ENCODE data around the gene AKNAD1. TPM values are rescaled to one million over a fixed set of nuclear protein-coding genes. Genes with fewer than 3 reads are reported as not detected.
"Not testable (repeated sequence)": the region's sequence is repeated elsewhere in the genome, so short reads cannot be mapped to it uniquely, and the experiment has no call there.

The AKNAD1 gene
- total RNA-seq, 1 donor, result 0.86 TPM

DNA sequence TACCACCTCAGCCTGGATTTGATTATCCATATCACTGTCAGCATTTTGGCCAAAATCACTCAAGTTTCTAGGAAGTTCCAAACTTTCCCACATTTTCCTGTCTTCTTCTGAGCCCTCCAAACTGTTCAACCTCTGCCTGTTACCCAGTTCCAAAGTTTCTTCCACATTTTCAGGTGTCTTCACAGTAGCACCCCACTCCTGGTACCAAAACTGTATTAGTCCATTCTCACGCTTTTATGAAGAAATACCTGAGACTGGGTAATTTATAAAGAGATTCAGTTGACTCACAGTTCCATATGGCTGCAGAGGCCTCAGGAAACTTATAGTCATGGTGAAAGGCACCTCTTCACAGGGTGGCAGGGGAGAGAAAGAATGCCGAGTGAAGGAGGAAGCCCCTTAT is 71.0 kb downstream of the AKNAD1 start:
- H3K4me3 ChIP-seq (ENCODE audit: low read depth, low read length), result no peak overlapping the region
- TF ChIP-seq, protein P1, sequence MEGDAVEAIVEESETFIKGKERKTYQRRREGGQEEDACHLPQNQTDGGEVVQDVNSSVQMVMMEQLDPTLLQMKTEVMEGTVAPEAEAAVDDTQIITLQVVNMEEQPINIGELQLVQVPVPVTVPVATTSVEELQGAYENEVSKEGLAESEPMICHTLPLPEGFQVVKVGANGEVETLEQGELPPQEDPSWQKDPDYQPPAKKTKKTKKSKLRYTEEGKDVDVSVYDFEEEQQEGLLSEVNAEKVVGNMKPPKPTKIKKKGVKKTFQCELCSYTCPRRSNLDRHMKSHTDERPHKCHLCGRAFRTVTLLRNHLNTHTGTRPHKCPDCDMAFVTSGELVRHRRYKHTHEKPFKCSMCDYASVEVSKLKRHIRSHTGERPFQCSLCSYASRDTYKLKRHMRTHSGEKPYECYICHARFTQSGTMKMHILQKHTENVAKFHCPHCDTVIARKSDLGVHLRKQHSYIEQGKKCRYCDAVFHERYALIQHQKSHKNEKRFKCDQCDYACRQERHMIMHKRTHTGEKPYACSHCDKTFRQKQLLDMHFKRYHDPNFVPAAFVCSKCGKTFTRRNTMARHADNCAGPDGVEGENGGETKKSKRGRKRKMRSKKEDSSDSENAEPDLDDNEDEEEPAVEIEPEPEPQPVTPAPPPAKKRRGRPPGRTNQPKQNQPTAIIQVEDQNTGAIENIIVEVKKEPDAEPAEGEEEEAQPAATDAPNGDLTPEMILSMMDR (IDR thresholded peaks at IDR 0.05; ENCODE audit: insufficient read depth, low read depth, low read length), result no peak
- no peak for DNase-seq (ENCODE audit: low read depth)

DNA sequence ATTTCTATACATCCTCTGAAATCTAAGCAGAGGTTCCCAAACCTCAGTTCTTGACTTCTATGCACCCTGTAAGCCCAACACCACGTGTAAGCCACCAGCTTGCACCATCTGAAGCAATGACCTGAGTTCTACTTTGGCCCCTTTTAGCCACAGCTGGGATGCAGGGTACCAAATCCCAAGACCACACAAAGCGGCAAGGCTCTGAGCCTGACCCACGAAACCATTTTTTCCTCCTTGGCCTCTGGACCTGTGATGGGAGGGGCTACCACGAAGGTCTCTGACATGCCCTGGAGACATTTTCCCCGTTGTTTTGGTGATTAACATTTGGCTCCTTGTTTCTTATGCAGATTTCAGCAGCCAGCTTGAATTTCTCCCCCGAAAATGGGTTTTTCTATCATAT is 71.6 kb downstream of the AKNAD1 start:
- no peak overlapping the region for H3K4me3 ChIP-seq (ENCODE audit: low read depth, low read length)
- no peak for DNase-seq (ENCODE audit: low read depth)
- TF ChIP-seq, protein P1 (IDR thresholded peaks at IDR 0.05; ENCODE audit: insufficient read depth, low read depth, low read length), result no peak

DNA sequence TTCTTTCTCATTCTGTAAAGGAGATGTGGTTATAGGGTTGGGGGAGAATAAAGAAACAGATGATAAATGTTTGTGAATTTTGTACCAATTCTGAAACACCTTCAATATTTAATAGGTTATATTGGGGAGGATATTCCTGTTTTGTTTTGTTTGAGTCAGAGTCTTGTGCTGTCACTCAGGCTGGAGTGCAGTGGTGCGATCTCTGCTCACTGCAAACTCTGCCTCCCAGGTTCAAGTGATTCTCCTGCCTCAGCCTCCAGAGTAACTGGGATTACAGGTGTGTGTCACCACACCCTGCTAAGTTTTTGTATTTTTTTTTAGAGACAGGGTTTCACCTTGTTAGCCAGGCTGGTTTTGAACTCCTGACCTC is 75.3 kb downstream of the AKNAD1 start:
- DNase-seq (ENCODE audit: low read depth); H3K4me3 ChIP-seq (ENCODE audit: low read depth, low read length): not testable (repeated sequence)

DNA sequence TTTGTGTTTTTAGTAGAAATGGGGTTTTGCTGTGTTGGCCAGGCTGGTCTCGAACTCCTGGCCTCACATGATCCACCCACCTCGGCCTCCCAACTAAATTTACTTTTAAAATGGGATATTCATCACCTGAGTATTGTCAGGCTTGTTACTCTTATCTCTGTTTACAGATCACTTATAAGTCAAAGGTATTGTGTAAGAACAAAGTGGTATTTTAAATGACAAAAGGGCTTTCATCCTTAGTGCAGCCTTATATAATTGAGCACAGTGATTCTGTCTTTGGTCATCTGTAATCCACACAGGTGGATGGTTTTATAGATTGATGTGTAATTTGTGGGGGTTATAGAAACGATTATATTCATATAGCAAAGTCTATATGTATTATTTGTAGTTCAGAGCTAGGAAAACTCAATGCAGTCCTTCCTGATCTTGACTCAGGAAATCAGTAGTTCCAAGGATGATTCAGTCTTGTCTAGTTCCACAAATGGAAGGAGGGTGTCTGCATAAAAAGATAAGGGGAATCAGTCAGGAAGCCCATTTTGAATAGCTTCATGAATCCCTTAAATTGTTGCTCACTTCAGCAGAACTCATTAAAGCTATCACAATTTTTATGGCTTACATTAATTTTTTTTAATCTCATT is 75.8 kb downstream of the AKNAD1 start:
- TF ChIP-seq, protein P1 (IDR thresholded peaks at IDR 0.05; ENCODE audit: insufficient read depth, low read depth, low read length), result no peak
- H3K4me3 ChIP-seq (ENCODE audit: low read depth, low read length), result no peak overlapping the region
- DNase-seq (ENCODE audit: low read depth), result no peak

DNA sequence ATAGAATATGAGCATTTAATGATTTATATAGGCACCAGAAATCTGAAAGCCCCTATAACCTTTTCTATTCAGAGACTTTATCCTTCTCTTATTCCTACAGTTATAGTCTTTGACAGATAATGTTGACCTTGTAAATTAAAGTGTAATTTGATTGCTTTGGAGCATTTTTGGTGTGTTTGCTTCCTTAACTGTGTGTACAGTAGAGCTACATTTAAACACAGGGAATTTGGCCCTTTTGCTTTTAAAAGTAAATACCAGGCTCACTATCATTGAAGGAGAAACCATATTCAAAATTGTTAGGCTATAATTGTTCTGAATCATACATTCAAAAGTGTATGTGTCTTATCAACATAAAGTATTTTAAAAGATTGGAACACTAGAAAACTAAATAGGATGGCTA is 77.4 kb downstream of the AKNAD1 start:
- H3K4me3 ChIP-seq (ENCODE audit: low read depth, low read length), result no peak overlapping the region
- no peak for DNase-seq (ENCODE audit: low read depth)
- TF ChIP-seq, protein P1 (IDR thresholded peaks at IDR 0.05; ENCODE audit: insufficient read depth, low read depth, low read length), result no peak

DNA sequence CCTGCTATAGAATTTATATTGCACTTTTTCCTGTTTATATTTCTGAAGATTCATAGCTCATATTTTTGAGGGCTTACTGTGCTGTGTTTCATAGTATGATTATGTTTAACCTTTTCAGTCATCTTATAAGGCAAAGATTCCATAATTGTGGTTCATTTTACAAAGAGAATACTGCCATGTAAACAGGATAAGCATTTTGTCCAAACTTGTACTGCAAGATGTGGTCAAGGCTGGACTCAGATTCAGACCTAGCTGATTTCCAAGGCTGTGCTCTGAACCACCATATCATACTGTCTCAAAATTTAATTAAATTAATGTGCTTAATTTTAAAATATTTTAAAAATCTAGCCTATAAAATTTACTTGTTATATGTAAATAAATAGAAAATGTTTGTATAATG is 79.1 kb downstream of the AKNAD1 start:
- DNase-seq (ENCODE audit: low read depth), result no peak
- H3K4me3 ChIP-seq (ENCODE audit: low read depth, low read length), result no peak overlapping the region
- TF ChIP-seq, protein P1 (IDR thresholded peaks at IDR 0.05; ENCODE audit: insufficient read depth, low read depth, low read length), result no peak

DNA sequence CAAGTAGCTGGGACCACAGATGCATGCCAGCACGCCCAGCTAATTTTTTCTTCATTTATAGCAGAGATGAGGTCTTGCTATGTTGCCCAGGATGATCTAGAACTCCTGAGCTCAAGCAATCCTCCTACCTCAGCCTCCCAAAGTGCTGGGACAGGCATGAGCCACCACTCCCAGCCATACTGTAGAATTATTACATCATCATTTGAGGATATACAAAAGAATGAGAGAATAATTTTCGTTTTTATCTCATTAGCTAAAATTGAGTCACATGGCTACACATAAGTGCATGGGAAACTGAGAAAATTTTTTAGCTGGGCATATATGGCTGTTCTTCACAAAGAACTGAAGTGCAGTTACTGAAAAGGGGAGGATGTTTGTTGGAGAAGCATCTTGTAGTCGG is 89.2 kb downstream of the AKNAD1 start:
- no peak for DNase-seq (ENCODE audit: low read depth)
- TF ChIP-seq, protein P1 (IDR thresholded peaks at IDR 0.05; ENCODE audit: insufficient read depth, low read depth, low read length), result no peak
- H3K4me3 ChIP-seq (ENCODE audit: low read depth, low read length), result no peak overlapping the region
